GM18519 (cell line): ENCODE results near the gene LYST.

Experiments used
- ATAC-seq: cut with Tn5 transposase; IDR thresholded peaks from one replicate; pipeline ENCODE4 v1.9.1; 2021; ENCODE audit warnings: mild to moderate bottlenecking, moderate library complexity; ENCODE audit not compliant: unreplicated experiment, low FRiP score

Gene LYST

DNA sequence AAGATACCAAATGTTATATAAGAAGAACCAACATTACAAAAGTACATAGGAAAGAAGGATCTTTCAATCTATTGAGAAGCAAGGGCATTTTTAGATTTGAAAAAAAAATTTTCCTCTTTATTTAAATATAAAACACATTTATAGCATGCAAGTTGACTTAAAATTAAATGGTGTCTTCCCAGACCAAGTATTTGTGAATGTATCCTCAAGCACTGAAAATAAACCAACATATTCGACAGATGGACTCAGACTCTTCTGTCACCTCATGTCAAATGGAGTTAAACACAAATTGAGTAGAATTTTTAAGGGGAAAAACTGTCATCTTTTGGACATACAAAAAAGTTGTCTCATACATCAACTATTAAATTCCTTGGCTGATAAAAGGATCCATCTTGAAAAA lies 140.1 kb downstream of the LYST start:
- ATAC-seq, result no peak

DNA sequence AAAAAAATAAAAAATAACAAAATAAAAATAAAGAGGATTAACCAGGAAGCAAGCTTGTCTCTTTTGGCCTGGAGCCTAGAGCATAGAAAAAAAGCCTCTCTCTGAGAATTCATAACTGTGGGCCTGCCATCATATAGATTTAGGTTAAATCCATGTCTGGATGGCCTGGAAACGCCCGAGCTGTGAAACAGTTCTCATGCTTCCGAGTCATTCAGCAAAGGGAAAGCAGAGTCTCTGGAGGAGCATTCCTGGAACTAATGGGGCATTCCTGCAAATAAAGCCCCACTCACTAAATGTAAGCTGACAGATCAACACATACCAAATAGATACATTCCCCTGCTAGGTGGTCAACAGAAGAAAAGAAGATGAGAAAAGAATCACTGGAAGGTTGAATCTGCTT lies 141.3 kb downstream of the LYST start:
- no peak for ATAC-seq

DNA sequence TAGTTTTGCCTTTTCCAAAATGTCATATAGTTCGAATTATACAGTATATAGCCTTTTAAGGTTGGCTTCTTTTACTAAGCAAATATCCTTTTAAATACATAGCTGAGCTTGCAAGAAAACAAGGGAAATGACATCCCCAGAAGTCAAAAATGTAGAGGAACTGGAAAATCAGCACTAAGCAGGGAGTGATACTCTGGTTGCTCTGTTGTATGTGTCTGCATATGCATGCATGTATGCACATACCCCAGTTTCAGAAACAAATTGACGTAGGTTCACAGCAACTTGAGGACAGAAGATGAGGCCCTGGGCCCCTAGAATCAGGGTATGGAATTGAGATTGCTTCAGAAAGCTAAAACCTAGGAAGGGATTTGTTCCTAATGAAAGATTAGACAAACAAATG lies 142.0 kb downstream of the LYST start:
- no peak for ATAC-seq

DNA sequence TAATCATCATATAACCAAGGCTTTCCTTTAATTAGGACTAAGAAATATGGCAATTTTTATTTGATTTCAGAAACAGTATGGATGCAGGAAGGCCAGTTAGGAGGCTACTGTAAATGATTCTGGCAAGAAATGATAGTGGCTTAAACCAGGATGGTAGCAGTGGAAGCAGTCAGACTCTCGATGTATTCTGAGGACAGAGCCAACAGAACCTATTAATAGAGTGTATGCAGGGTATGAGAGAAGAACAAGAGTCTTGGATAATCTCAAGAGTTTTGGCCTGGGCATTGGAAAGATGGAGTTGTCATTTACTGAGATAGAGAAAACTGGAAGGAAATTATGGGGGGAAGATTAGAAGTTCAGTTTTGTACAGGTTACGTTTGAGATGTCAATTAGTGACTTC lies 143.8 kb downstream of the LYST start:
- ATAC-seq, result no peak

DNA sequence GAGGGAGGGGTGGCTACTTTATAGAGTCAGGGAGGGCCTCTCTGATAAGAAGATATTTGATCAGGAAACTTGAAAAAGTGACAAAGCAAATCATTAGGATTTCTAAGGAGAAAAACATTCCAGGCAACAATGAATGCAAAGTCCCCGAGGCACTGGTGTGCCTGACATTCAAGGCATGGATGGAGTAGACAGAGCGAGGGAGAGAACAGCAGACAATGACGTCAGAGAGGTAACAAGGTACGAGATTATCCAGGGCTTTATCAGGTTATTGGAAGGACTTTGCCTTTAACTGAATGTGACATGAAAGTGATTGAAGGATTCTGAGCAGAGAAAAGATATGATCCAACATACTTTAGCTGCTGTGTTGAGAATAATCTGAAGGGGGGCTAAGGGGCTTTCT lies 144.7 kb downstream of the LYST start:
- no peak for ATAC-seq

DNA sequence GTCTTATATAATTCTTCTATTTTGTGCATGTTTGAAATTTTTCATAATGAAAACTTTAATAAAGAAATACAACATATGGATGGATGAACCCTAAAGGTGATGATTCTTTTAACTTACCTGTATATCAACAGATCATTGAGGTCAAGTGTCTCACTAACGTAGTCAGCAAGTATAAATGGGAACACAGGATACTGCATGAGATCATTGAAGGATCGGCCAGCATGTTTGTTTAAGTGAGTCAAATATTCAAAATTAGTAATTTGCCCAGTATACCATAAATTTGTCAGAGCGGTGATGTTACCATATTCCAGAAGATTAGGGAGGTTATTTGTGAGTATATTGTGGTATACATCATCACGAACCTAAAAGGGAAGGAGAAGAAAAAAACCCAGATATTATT lies 146.2 kb downstream of the LYST start:
- ATAC-seq, result no peak

DNA sequence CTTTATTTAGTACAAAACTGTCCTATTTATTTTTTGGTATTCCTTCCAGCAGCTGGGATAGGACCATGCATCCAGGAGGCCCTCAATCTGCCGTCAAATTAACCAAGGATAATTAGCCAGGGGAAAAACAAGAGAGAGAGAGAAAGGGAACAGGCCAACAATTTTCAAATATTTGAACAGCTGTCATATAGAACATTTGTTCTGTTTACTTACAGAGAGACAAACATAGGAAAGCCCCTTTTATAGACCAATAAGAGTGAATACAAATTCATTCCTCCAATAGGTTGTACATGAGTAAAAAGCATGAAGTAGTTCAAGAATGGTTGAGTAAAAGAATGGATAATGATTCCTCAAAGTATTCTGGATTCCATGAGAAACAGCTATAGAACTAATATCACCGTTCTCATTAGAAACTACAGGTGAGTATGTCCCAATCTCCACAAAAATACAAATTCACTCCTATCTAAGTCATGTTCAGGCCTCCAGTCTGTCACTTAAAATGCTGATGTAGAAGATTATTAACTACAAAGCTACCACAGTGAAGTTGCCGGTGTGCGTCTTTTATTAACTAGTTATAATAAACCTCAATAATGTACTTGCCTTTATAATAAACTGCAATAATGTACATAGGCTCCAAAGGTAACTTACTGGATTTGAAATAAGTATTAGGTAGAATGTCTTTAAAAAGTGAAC lies 152.4 kb downstream of the LYST start:
- ATAC-seq, result no peak

DNA sequence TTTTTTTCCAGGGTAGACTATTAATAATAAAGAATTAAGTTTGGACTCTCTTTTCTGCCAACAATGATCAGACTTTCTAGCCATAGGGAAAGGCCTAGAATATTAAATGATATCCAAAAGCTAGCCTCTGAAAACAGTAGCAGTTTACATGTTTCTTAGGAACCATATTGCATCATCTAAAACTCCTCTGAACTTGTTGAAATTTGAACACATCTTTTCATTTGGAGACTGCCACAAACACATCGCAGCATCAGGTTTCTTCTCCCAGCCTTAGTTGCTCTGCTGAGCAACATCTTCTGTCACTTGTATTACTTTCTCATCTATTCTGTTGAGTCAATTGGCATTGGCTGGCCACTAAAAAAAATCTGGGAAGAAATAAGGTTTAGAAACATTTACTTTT lies 153.9 kb downstream of the LYST start:
- no peak for ATAC-seq

DNA sequence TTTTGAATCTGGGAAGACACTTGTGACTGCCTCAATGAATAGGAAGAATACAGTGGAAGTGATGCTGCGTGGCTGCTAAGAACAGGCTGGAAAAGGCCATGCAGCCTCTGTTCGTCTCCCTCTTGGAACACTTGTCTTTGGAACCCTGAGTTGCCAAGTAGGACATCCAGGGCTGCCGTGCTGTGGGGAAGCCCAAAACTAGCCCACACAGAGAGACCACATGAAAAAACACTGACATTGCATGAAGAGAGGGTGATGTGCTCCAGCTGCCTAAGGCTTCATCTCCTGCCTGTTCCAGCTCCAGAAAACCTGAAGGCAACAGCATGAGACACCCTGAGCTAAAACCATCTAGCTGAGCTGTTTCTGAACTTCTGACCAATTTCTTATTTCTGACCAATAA lies 156.0 kb downstream of the LYST start:
- ATAC-seq, result no peak

DNA sequence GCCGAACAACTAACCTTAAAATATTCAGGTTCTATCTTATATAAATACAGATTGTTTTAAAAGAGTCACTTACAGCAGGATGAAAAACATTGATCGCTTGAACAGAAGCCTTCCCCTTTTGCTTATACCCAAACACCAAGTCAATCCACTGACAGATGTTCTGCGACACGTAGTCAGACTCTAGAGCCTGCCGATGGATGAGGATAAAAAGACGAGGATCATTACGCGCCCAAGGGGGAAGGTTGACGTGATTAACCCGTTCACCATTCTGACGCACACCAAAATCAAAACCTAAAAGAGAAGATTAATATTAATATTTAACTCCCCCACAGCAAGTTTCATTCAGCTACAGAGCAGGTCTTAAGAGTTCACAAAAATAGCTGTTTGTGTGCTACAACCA lies 157.7 kb downstream of the LYST start:
- no peak for ATAC-seq

DNA sequence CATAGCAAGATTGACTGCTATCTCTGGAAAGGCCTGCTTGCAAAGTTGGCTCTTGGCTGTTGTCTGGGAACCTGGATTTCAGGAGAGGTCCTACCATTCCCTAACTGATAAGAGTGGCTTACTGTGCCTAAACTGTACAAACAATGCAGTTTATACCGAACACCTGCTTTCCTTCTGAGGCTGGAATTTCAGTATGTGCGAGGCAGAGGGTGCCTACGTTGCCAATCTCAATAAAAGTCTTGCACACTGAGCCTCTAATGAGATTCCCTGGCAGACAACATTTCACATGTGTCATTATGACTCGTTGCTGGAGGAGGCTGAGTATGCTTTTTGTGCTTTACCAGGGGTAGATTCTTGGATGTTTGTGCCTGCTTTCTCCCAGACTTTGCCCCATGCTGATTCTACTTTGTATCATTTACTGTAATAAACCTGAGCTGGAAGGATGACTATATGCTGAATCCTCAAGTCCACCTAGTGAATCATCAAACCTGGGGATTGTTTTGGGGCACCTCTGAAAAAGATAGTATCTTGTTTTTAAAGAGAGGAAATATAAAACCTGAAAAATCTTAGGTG lies 158.2 kb downstream of the LYST start:
- ATAC-seq, result no peak

DNA sequence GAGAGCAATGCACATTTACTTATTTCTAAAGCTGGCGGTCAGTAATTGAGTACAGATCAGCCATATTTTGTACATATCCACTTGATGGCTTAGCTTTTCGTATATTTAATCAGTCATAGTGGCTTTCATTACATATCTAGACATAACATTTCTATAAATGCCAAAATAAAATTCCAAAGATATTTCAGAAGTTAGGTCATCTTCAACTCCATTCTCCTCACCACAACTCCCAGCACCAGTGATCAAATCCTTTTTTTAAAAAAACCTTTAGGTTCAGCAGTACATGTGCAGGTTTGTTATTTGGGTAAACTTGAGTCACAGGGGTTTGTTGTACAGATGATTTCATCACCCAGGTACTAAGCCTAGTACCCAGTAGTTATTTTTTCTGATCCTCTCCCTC lies 163.2 kb downstream of the LYST start:
- no peak for ATAC-seq

DNA sequence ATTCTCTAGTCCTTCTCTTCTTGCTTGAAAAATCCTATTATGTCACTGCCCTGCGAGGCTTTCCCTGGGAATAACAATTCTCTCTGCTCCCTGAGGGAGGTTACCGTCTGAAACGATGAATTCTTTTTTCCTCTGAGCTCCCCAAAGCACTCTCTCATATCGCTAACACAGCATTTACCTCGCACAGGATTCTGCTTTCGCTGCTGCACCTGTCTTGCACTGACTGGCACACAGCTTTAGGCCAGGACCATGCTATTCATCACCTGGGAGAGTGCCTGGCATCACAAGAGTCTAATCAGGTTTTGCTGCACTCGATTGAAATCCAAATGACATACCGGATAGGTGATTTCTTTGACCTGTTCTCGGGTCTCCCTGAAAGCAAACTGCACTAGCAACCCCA lies 164.3 kb downstream of the LYST start:
- no peak for ATAC-seq

DNA sequence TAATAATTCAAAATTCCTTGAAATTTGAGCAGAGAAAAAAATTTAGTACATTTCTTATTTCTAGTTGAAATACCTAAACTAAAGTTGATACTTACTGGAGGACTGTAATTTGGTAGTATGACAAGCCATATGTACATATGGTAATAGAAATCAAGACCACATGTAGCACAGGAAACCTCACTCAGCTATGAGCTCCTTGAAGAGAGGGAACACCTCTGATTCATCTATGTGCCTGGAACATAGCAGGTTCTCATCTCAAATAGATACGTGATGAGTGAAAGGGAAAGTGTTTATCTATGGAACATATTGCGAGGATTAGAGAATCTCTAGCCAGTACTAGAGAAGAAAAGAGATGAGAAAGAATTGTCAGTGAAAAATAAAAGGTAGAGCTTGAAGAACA lies 169.2 kb downstream of the LYST start:
- no peak for ATAC-seq

DNA sequence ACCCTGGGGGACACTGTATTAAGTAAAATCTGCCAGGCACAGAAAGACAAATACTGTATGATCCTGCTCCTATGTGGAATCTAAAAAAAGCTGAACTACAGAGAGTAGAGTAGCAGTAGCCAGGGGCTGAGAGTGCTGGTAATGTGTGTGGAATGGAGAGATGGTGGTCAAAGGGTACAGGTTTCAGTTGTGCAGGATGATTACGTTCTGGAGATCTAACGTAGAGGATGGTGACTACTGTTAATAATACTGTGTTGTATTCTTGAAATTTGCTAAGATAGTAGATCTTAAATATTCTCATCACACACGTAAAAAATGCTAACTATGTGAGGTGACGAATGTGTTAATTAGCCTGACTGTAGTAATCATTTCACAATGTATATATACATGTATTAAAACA lies 177.3 kb downstream of the LYST start:
- ATAC-seq, result no peak

DNA sequence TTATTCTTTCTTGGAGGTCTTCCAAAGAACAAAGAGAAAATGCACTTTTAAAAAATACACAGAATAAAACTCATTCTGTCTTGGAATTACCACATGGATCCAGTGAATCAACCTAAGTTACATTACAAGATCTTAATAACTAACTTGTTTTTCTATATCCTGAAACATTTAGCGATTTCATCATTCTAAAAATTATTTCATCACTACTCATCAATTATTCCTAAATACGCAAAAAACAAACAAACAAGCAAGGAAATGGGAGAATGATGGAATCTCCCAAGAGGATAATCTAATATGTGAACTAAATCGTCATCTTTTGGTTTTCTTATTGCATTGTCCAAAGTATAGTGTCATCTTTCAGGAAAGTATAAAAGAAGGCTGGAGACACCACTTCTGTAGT lies 178.6 kb downstream of the LYST start:
- no peak for ATAC-seq

DNA sequence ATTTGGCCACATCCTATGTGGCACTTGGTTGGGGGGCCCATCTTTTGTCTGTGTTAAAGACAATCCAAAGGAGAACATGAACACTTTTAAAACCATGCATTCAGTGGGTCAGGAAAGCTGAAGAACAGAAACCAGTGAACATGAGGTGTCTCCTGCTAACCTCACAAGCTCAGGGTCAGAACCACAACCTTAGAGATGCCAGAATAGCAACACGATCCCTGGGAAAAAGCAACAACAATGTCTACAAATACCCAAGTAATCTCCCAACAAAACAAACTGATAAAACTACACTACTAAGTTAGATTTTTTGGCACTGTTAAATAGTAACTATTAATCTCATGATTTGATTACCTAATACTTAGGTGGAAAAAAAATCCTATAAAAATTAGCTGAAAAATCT lies 183.1 kb downstream of the LYST start:
- ATAC-seq, result no peak

DNA sequence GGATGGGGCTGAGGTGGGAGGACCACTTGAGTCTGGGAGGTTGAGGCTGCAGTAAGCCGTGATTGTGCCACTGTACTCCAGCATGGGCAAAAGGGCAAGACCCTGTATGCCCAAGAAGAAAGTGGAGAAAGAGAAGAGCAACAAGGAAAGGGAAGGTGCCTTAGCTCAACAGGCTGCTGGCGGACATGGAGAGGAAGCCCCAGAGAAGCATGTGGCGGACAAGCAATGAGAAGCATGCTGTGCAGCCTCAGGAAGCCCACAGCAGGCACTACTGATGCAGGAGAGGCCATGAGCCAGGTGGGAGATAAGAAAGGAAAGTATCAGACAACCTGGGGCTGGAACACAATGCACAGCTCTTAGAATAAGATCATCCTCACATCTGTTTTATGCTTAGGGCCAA lies 184.5 kb downstream of the LYST start:
- no peak for ATAC-seq

DNA sequence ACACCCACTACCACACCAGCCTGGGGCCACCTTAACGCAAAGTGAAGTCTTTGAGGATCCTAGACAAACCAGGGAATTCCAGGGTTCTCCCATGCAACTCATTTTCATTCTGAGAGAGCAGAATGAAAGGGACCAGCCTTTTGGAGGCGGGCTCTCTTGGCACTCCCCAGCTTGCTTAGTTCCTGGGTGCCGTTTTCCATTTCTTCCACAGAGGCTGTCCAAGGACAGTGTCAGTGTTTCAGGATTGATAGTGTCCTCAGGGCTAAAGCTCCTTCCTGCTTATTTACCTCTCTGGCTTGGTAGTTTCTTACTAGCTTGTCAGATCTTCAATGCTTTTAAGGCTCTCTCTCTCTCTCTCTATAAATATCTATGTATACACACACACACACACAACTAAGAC lies 187.1 kb downstream of the LYST start:
- no peak for ATAC-seq

DNA sequence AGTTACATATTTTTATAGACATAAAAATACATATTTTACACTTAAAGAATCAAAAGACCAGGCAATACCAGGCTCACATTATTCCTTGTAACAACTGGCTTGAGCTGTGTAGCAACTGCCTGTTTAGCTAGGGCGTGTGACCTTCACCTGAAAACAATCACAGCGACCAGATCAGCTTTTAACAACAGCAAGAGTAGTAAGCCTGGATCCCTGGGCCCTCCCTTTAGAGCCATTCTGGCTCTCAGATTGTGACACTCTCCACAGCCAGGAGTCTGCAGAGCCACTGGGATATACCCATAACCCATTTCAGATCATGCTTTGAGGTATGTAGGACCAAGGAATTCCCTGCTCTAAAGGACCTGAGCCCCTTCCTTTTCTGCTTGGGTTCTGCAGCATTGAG lies 187.7 kb downstream of the LYST start:
- no peak for ATAC-seq

DNA sequence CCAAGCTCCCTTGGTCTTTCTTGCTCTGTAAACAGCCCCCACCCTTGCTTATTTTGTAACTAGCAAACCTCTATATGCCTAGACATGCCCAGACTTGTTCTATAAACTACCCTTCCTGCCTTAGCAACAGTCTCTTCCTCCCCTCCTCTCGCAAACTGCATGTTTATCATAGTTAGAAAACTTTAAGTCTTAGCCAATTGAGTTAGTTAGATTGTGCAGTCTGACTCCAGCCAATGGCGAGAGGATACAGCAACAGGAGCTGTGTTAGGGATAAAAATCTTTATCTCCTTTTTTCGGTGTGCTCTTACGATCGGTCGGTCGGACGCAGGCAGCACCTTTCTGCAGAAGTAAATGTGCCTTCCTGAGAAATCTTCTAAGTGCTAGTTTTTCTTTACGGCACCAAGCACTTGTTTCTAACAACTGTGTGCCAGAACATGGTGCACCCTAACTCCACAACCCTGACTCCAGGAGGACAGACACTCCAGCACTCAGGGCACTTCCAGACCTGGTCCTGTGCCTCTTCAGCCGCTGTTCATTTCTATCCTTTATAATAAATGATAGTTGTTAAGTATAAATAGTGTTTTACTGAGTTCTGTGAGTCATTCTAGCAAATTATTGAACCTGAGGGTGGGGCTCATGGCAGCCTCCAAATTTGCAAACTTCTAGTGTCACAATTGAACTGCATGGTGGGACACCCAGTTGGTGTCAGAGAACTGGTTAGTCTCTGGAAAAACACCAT lies 191.4 kb downstream of the LYST start:
- ATAC-seq, result no peak

DNA sequence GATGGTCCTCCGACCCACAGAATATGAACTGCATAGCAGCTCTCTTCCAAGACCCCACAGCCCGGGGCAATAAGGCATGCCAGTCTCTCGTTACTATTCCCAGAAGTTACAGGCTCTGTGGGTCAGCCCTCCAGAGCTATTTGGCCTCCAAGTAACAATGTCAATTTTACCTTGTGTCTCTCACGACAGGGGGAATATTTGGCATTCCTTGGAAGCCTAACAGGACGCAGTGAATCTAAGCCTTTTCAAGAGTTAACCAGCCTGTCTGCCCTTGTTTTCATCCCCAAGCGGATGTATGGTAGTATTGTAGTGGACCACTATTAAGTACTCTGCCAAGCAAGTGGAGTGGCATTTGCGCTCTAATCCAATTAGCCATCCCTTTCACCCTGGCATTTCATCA lies 192.7 kb downstream of the LYST start:
- ATAC-seq, result no peak
